ENCODE data around the gene TOMM34.

DNA sequence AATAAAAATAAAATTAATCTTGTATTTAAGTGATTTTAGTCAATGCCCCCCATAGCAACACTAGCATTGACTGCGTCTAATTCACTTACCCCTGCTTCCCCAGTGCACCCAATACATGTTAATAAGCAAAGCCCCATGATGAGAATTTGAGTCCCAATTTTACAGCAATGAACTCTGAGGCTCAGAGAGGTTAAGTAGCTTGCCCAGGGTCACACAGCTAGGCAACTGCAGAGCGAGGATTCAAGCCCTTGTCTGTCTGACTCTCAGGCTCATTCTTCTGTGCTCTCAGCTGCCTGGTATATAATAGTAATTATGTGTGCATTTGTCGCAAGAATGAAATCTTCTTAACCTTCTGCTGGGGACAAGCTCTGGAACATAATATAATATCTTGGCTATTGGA, 41.9 kb downstream of the TOMM34 start:
- TF ChIP-seq RNF2 (IDR thresholded peaks at IDR 0.05) (no peak), POLR2AphosphoS5 (IDR thresholded peaks at IDR 0.05; ENCODE audit: control insufficient read depth, insufficient read depth, low read depth, low read length) (no peak), ZNF431 (CRISPR knock-in tag; IDR thresholded peaks at IDR 0.05) (no peak), PHF8 (IDR thresholded peaks at IDR 0.05; ENCODE audit: borderline replicate concordance, low read length) (no peak), MYNN (IDR thresholded peaks at IDR 0.05) (no peak), MYNN (CRISPR knock-in tag; IDR thresholded peaks at IDR 0.05) (no peak), SIX5 (IDR thresholded peaks at IDR 0.05; ENCODE audit: borderline replicate concordance in 1 of 2, insufficient read depth in 1 of 2, low read depth in 1 of 2, low read length in 2 of 2) (no peak)
- TF ChIP-seq, protein P1, sequence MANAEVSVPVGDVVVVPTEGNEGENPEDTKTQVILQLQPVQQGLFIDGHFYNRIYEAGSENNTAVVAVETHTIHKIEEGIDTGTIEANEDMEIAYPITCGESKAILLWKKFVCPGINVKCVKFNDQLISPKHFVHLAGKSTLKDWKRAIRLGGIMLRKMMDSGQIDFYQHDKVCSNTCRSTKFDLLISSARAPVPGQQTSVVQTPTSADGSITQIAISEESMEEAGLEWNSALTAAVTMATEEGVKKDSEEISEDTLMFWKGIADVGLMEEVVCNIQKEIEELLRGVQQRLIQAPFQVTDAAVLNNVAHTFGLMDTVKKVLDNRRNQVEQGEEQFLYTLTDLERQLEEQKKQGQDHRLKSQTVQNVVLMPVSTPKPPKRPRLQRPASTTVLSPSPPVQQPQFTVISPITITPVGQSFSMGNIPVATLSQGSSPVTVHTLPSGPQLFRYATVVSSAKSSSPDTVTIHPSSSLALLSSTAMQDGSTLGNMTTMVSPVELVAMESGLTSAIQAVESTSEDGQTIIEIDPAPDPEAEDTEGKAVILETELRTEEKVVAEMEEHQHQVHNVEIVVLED (CRISPR knock-in tag; IDR thresholded peaks at IDR 0.05), result no peak
